ENCODE measurements around the gene CDKAL1.

The CDKAL1 gene

GRCh38 chr6:20866036-20866435, 331.8 kb downstream of the CDKAL1 start:
- no peak for TF ChIP-seq CTCF (IDR thresholded peaks at IDR 0.05; ENCODE audit: low read length, missing control alignments)
- DNase-seq (ENCODE audit: low read depth) = no peak
- H3K4me3 ChIP-seq (replicated peaks; ENCODE audit: low read depth, low read length) = no peak overlapping the region

- DNase-seq (ENCODE audit: low read depth) = no peak
- TF ChIP-seq CTCF (IDR thresholded peaks at IDR 0.05; ENCODE audit: low read length, missing control alignments) = no peak
- no peak overlapping the region for H3K4me3 ChIP-seq (replicated peaks; ENCODE audit: low read depth, low read length)
Measured at GRCh38 chr6:20866935-20867703, 332.9 kb downstream of the CDKAL1 start.

DNA sequence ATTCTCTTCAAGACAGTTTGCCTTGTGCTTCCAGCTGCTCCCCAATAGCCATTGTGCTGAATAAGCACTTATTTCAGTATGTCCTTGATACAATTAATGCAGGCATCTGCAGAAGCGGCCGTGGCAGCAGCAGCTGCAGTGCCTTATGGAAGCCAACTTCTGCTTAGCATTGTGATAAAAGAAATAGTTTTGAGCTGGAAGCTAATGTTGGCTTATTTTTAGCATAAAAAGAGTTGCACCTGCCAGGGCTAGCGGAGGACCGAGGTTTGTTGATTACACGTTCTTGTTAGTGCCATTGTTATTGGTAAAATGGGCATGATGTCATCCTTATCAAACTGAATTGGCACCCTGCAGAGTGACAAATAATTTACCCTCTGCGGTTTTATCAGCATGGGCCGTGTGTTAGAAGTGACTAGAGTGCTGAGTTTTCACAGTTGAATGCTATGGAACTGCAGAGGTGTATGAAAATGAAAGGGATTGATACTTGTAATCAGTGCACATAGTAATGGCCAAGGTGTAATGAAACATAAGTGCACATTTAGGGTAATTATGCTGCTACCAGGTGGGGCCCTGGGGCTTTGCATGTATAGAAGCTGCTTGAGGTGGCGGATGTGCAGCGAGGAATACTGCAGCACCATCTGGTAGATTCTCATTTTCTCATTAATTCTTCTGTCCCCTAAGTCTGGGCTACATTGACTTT, 334.3 kb downstream of the CDKAL1 start:
- TF ChIP-seq CTCF (IDR thresholded peaks at IDR 0.05; ENCODE audit: low read length, missing control alignments) = no peak
- no peak for DNase-seq (ENCODE audit: low read depth)
- no peak overlapping the region for H3K4me3 ChIP-seq (replicated peaks; ENCODE audit: low read depth, low read length)

- no peak overlapping the region for H3K4me3 ChIP-seq (replicated peaks; ENCODE audit: low read depth, low read length)
- no peak for TF ChIP-seq CTCF (IDR thresholded peaks at IDR 0.05; ENCODE audit: low read length, missing control alignments)
- DNase-seq (ENCODE audit: low read depth) = no peak
Measured at GRCh38 chr6:20870021-20870420, 335.8 kb downstream of the CDKAL1 start.

DNA sequence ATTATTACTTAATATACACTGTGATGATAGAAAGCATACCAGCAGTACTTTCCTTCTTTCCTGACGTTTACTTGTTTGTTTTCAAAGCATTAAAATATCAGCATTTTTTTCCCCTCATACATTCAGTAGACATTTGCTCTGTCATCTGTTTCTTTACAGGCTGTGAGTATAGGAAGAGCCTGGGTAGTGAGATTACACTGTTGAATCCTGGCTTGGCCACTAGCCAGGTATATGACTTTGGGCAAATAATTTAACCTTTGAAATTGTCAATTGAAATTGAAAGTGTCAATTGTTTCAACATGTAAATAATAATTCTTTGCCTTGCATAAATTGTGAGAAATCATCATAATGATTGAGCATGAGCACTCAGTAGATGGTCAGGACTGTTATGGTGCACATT, 336.2 kb downstream of the CDKAL1 start:
- DNase-seq (ENCODE audit: low read depth) = no peak
- H3K4me3 ChIP-seq (replicated peaks; ENCODE audit: low read depth, low read length) = no peak overlapping the region
- no peak for TF ChIP-seq CTCF (IDR thresholded peaks at IDR 0.05; ENCODE audit: low read length, missing control alignments)

- peak; percentile 50 for DNase-seq (ENCODE audit: low read depth)
- no peak overlapping the region for H3K4me3 ChIP-seq (replicated peaks; ENCODE audit: low read depth, low read length)
- TF ChIP-seq CTCF (IDR thresholded peaks at IDR 0.05; ENCODE audit: low read length, missing control alignments) = peak; percentile 25
Measured at GRCh38 chr6:20873425-20874190, 339.4 kb downstream of the CDKAL1 start.
